T47D (cell line): ENCODE measurements around the gene TAF4B.
"Not testable (repeated sequence)": the region's sequence is repeated elsewhere in the genome, so short reads cannot be mapped to it uniquely, and the experiment has no call there.

ENCODE experiments used
- DNase-seq, 2 experiments: peaks; one replicate each; pipeline versions ENCODE4 v3.0.0 to v3.0.0-alpha.2; 2011 to 2012; ENCODE audit warnings: low read depth in 1 of 2, low spot score in 1 of 2
- JUND ChIP-seq: IDR thresholded peaks from 2 replicates; pipeline ENCODE4 v1.6.1; 2012; ENCODE audit warnings: low read depth
- in situ Hi-C: cut with HindIII; loops from 2 replicates; pipeline ENCODE4 v1.10.0; 2016; ENCODE audit warnings: low sequenced_read_pairs, low pct_unique_long_range_greater_than_20kb

The TAF4B gene, protein sequence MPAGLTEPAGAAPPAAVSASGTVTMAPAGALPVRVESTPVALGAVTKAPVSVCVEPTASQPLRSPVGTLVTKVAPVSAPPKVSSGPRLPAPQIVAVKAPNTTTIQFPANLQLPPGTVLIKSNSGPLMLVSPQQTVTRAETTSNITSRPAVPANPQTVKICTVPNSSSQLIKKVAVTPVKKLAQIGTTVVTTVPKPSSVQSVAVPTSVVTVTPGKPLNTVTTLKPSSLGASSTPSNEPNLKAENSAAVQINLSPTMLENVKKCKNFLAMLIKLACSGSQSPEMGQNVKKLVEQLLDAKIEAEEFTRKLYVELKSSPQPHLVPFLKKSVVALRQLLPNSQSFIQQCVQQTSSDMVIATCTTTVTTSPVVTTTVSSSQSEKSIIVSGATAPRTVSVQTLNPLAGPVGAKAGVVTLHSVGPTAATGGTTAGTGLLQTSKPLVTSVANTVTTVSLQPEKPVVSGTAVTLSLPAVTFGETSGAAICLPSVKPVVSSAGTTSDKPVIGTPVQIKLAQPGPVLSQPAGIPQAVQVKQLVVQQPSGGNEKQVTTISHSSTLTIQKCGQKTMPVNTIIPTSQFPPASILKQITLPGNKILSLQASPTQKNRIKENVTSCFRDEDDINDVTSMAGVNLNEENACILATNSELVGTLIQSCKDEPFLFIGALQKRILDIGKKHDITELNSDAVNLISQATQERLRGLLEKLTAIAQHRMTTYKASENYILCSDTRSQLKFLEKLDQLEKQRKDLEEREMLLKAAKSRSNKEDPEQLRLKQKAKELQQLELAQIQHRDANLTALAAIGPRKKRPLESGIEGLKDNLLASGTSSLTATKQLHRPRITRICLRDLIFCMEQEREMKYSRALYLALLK

GRCh38 chr18:26226229-26227050 is at the start of gene TAF4B:
TSS of gene TAF4B (plus strand) at chr18:26226445. CDS start at chr18:26226934, 489 bp downstream.
- no peak for TF ChIP-seq JUND
- peak; percentile 64 to 91 for DNase-seq
- in situ Hi-C loops, result no loop called here

GRCh38 chr18:26181343-26181826 is 44.9 kb upstream of the TAF4B start:
- TF ChIP-seq JUND, result no peak
- no peak for DNase-seq
- in situ Hi-C loops, result no loop called here

DNA sequence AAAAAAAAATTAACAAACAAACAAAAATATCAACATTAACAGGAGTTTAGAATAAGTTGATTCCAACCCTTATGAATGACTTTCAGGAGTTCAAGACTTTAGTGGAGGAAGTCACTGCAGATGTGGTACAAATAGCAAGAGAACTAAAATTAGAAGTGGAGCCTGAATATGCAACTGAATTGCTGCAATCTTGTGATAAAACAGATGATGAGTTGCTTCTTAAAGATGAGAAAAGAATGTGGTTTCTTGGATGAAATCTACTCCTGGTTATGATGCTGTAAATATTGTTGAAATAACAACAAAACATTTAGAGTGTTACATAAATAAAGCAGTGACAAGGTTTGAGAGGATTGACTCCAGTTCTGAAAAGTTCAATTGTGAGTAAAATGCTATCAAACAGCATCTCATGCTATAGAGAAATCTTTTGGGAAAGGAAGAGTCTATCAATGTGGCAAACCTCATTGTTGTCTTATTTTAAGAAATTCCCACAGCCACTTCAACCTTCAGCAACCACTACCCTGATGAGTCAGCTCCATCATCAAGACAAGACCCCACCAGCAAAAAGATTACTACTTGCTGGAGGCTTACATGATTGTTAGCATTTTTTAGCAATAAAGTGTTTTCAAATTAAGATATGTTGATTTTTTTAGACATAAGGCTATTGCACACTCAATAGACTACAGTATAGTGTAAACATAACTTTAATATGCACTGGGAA is 42.7 kb upstream of the TAF4B start:
- no peak for DNase-seq
- in situ Hi-C loops, result no loop called here
- TF ChIP-seq JUND, result no peak

GRCh38 chr18:26185267-26185666 is 41.0 kb upstream of the TAF4B start:
- peak in 1 of 2 experiments; percentile 21 for DNase-seq

GRCh38 chr18:26190506-26190905 is 35.7 kb upstream of the TAF4B start:
- in situ Hi-C loops, result no loop called here
- no peak for DNase-seq
- no peak for TF ChIP-seq JUND

More at GRCh38 chr18:26185267-26185666, 41.0 kb upstream of the TAF4B start:
- in situ Hi-C loops, result no loop called here
- TF ChIP-seq JUND, result no peak

GRCh38 chr18:26192233-26192632 is 34.0 kb upstream of the TAF4B start:
- in situ Hi-C loops, result no loop called here
- TF ChIP-seq JUND, result no peak
- DNase-seq, result no peak

- TF ChIP-seq JUND, result no peak
- no peak for DNase-seq
- in situ Hi-C loops, result no loop called here
These were observed 29.6 kb upstream of the TAF4B start for GRCh38 chr18:26196605-26197004.

DNA sequence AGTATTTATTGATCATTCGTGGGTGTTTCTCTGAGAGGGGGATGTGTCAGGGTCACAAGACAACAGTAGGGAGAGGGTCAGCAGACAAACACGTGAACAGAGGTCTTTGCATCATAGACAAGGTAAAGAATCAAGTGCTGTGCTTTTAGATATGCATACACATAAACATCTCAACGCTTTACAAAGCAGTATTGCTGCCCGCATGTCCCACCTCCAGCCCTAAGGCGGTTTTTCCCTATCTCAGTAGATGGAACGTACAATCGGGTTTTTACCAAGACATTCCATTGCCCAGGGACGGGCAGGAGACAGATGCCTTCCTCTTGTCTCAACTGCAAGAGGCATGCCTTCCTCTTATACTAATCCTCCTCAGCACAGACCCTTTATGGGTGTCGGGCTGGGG is 24.2 kb upstream of the TAF4B start:
- in situ Hi-C loops, DNase-seq: not testable (repeated sequence)

- DNase-seq, result no peak
- in situ Hi-C loops, result no loop called here
- TF ChIP-seq JUND, result no peak
These were observed 20.9 kb upstream of the TAF4B start for GRCh38 chr18:26205318-26205717.

GRCh38 chr18:26206488-26206887 is 19.8 kb upstream of the TAF4B start:
- in situ Hi-C loops, result no loop called here
- TF ChIP-seq JUND, result no peak
- no peak for DNase-seq

DNA sequence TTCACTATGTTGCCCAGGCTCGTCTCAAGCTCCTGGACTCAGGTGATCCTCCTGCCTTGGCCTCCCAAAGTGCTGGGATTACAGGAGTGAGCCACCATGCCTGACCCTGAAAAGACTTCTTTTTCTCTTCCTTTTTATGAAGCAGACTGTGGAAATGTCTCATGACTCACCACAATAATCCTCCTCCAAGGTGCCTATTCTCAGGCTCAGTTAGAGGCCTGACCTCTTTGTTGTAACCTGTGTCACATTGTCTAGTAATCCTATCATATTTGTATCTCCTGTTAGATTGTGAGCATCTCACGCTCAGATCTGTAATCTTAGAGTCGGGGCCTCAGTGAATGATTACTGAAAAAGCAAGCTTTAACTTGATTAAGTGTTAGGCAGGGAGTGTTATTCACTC is 18.3 kb upstream of the TAF4B start:
- no peak for DNase-seq

GRCh38 chr18:26208977-26209376 is 17.3 kb upstream of the TAF4B start:
- no peak for DNase-seq
- TF ChIP-seq JUND, result no peak
- in situ Hi-C loops, result no loop called here

More for the DNA sequence above, 18.3 kb upstream of the TAF4B start:
- TF ChIP-seq JUND, result no peak
- in situ Hi-C loops, result no loop called here
